GM19455 (cell line): ENCODE data around the gene MDH2.
"Not testable (repeated sequence)": the region's sequence is repeated elsewhere in the genome, so short reads cannot be mapped to it uniquely, and the experiment has no call there.

Experiments used
- ATAC-seq: cut with Tn5 transposase; IDR thresholded peaks from one replicate; pipeline ENCODE4 v1.9.1; 2021; ENCODE audit not compliant: unreplicated experiment

Gene MDH2

DNA sequence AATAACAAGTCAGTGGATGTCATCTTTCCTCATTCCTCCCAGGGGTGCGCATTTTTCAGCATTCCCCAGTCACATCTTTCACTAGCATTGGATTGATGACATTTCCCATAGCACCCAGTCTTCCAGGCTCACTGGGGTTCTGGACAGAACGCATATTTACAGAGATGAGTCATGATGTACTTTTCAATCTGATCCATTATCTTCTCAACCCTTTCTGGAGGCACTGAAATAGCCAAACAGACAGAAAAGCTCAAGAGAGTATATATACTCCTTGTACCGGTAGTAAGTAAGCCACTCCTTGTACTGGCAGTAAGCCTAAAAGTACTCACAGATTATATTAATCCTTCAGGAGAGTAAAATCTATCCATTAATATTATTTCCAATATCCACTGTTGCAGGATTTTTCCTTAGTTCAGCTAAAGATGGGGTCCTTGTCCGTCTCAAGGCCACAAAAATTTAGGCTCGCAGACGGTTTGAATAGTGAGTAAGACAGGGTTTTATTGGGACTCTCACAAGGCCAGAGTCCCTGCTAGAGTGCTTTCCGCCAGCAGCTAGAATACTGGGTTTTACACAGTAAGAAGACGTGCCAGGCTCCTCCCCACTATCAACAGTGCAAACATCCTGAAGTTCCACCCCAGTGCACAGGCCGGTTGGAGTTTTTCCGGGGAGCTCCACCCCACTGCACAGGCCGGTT lies 60.8 kb downstream of the MDH2 start:
- no peak for ATAC-seq

DNA sequence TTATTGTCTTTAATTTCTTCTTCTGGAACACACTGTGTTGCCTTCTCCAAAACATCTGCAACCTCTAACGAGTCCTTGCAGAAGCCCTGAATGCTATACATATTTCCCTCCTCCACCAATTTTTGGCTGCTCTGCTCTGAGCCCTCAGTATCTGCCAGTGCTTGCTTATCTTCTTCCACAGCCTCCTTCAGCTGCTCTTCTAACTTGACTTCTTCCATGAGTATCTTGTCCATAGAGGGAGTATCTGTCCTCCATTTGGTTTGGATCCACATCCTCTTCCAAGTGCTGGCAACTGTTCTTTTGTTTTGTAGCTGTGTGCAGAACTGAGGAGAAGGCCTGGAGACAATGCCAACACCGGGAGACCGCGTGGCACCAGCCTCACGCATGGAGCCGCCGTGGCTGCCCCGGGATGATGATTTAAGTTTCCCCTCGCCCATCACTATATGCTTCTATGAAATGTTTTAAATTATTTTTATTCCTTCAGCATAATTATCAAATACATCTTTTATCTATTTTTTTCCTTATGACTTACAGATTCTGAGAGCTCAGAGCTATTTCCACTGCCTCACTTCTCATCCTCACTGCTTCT lies 65.2 kb downstream of the MDH2 start:
- not testable (repeated sequence) for ATAC-seq

DNA sequence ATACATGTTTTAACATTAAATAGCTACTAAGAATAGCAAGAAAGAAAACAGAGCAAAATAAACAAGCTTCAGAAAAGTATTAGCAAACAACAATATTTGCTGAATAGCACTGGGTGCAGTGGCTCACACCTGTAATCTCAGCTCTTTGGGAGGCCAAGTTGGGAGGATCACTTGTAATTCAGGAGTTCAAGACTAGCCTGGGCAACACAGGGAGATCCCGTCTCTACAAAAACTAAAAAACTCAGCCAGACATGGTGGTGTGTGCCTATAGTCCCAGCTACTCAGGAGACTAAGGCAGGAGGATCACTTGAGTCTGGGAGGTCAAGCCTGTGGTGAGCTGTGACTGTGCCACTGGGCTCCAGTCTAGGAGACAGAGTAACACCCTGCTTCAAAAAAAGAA lies 66.8 kb downstream of the MDH2 start:
- not testable (repeated sequence) for ATAC-seq
